Stimulated activated naive CD8-positive, alpha-beta T cell treated with anti-CD3 and anti-CD28 coated beads, Interleukin-15, Interleukin-2, amounts not matched to agents 100 U/mL and 50 U/mL, for 24 hours (primary cell): ENCODE data around the gene CYB561A3.
"Not testable (repeated sequence)": the region's sequence is repeated elsewhere in the genome, so short reads cannot be mapped to it uniquely, and the experiment has no call there.

ENCODE experiments used
- ATAC-seq: fragments of 150-1000 bp; cut with Tn5 transposase; one replicate; pipeline ENCODE4 v1.10.0; 2021
- DNase-seq: peaks from one replicate; pipeline ENCODE4 v3.0.0; 2021

CYB561A3 gene, protein sequence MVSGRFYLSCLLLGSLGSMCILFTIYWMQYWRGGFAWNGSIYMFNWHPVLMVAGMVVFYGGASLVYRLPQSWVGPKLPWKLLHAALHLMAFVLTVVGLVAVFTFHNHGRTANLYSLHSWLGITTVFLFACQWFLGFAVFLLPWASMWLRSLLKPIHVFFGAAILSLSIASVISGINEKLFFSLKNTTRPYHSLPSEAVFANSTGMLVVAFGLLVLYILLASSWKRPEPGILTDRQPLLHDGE

DNA sequence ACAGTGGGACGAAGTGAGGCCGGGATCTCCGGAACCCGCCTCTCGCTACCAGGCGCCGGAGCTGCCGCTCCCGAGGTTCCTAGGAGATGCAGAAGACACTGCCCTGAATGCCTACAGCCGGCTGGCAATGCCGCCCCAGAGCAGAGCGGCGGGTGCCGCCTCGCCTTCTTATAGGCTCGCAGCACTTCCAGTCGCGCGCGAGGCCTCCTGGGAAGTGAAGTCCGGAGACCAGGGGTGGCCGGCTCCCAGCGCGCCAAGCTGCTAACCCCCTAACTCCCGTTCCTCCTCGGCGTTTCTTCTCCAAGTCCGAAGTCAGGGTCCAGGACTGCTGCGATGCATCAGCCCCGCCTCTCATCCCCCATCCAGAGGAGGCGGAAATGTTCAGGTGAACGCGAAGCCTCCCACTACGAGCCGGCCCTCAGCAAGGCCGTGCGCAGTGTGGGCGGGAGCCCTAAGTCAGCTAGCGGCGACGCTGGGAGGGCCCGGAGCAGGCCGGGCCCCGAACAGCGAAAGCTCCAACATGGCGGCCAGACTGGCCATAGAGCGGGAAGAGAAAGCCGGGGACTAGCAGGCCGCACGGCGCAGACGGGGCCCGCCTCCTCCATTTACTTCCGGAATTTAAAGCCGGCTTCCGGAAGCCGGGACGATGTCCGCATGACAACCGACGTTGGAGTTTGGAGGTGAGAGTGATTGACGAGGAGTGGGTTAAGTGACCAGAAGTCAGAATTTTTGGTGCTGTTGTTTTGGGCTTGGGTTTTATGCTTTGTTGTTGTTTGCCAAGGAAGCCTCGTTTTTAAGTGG lies at the start of gene CYB561A3, which contains the start of gene TMEM138:
CYB561A3 (minus strand) TSS at position 142 of the 801 bp plus-strand sequence. CDS start 5,169 bp downstream, outside the sequence.
TMEM138 (plus strand) TSS at position 634 of the 801 bp plus-strand sequence. CDS start 2,017 bp downstream, outside the sequence.
- ATAC-seq, result peak; percentile 98
- DNase-seq, result peak; percentile 91

DNA sequence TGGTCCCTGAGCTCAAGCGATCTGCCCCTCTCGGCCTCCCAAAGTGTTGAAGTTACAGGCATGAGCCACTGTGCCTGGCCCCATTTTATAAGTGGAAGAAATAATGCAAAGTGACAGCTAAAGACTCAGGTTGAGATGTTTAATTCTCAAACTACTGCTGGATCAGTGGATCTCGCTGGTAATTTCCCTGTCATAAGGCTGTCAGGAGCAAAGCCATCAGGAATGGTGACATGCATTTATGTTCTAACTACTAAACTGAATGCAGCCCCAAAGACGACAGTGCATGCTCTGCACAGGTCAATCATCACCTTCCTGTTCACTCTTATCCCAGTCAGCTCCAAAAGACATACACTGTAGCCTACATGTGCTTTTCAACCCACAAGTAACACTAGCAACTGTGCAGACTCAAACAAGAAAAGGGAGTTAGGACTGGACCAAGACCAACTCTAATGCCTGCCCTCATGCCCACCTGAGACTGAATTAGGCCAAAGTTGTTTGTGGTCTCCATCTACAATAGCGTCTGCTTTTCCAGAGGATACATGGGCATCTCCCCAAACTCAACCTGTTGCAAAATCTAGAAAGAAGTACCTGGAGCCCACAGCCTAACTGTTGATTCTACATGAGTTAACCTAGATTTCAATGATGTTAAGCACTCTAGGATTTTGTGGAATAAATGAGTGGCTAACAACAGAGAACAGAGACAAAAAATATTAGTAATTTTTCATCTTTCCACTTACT lies 45.5 kb upstream of the CYB561A3 start:
- no peak for ATAC-seq

GRCh38 chr11:61406067-61406466 lies 44.4 kb upstream of the CYB561A3 start:
- DNase-seq (no peak), ATAC-seq (no peak)

More for the DNA sequence above, 45.5 kb upstream of the CYB561A3 start:
- no peak for DNase-seq

DNA sequence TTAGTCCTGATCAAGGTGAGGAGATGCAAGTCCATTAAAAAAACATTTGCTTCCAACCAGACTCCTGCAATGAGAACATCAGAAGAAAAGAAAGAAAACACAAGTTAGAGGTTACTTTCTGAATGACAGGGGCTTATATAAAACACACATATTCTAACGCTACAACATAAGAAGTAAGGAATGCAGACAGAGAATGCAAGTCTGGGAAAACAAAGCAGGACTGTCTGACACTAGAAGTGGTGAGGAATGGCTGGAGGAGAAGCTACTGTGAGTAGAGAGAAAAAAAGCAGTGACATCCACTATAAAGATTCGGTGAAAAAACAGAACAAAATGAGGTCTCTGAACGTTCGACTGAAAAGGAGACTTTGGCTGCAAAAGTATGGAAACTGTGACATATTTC lies 43.0 kb upstream of the CYB561A3 start:
- ATAC-seq, result no peak
- no peak for DNase-seq

DNA sequence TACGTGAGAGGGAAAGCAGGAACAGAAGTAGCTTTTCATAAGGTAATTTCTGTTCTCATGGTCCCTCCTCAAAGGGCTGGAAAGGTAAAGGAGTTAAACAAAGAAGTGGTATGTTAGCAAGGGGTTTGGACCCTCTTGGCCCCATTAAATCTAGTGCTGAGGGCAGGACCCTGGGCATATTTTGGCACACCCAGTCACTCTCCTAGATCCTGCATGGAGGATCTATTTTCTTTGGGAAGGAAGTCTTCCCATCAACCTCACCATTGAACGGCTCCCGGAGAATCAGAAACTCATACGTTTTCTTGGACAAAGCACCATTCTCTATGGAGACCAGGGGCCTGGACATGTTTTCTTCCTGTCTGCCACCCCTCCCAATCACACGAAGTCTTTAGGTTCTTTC lies 42.4 kb upstream of the CYB561A3 start:
- ATAC-seq, result no peak

GRCh38 chr11:61403658-61404057 lies 42.0 kb upstream of the CYB561A3 start:
- no peak for DNase-seq

More for the DNA sequence above, 42.4 kb upstream of the CYB561A3 start:
- no peak for DNase-seq

GRCh38 chr11:61401573-61401972 lies 39.9 kb upstream of the CYB561A3 start:
- DNase-seq (no peak), ATAC-seq (no peak)

More at GRCh38 chr11:61403658-61404057, 42.0 kb upstream of the CYB561A3 start:
- ATAC-seq, result no peak

- ATAC-seq (no peak), DNase-seq (no peak)
These were observed 39.5 kb upstream of the CYB561A3 start for GRCh38 chr11:61401173-61401572.

DNA sequence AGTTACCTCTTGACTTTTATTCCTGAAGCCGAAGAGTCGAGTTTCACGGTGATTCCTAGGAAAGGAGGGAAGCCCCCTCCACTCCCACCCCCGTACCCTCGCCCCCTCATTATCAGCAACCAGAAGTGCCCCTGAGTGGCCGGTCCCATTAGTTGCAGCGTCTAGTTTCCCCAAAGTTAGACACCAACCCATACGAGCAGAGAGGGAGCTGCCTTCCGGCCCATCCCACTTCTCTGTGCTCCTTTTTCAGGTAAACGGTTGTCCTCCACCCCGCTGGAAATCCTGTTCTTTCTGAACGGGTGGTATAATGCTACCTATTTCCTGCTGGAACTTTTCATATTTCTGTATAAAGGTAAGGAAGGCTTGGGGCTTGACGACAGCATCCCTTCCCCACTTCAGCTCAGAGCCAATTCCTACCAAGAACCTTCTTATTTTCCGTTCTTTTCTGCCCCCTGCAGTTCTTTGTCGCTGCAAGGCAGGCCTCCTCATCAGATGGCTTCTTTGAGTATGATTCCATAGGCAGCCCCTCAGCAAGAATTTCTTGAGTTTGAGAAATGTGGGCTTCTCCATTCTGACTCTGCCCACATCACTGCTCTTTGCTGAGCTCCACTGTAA lies 31.4 kb upstream of the CYB561A3 start:
- DNase-seq (peak; percentile 12), ATAC-seq (peak; percentile 30)

- DNase-seq, result no peak
- no peak for ATAC-seq
These were observed 28.5 kb upstream of the CYB561A3 start for GRCh38 chr11:61390161-61390560.

DNA sequence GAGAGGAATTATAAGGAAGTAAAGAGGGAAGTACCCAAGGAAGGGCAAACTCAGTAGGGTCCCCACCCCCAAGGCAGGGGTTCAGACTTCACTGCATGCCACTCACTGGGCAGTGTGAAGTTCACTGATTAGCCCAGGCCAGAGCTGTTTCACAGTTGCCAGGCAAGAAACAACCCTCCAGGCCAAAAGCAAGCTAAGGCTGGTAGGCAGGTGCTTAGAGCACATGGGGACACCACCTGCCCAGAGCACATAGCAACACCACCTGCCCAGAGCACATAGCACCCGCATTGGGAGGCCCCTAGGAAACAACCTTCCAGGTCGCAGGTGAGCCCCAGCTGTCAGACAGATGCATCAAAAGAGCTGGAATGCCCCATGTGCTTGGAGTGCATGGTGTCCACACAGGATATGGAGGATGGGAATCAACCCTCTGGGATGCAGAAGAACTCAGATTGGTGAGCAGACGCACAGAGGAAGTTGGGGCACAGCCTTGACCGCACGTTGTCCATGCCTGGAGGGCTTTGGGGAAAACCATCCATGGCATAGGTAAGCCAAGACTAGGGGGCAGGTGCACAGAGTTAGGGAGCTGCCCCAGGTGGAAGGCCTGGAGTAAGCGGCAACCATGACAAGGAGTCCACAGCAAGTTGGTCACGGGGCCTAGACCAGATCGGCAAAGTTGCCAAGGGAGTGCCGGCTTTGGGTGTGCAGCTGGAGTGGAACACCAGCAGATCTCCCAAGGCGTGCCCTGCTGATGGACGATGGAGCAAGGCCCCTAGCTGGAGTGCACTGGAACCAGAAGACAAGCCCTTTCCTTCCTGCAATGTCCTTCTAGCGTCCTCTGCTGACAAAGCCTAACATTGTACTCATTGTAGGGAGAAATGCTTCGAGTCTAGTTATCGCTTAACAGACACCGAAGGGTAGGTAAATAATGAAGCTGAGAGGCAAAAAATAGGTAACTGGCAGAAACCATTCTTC lies 22.9 kb upstream of the CYB561A3 start:
- DNase-seq, result no peak
- no peak for ATAC-seq

GRCh38 chr11:61383859-61384258 lies 22.2 kb upstream of the CYB561A3 start:
- not testable (repeated sequence) for DNase-seq, ATAC-seq

- DNase-seq (no peak), ATAC-seq (no peak)
These were observed 19.2 kb upstream of the CYB561A3 start for GRCh38 chr11:61380884-61381283.

GRCh38 chr11:61378713-61379313 lies 17.1 kb upstream of the CYB561A3 start:
- ATAC-seq, result no peak
- DNase-seq, result no peak

- ATAC-seq (no peak), DNase-seq (no peak)
These were observed 15.9 kb upstream of the CYB561A3 start for GRCh38 chr11:61377461-61378160.

- no peak for ATAC-seq
- DNase-seq, result no peak
These were observed 14.1 kb upstream of the CYB561A3 start for GRCh38 chr11:61375761-61376108.

DNA sequence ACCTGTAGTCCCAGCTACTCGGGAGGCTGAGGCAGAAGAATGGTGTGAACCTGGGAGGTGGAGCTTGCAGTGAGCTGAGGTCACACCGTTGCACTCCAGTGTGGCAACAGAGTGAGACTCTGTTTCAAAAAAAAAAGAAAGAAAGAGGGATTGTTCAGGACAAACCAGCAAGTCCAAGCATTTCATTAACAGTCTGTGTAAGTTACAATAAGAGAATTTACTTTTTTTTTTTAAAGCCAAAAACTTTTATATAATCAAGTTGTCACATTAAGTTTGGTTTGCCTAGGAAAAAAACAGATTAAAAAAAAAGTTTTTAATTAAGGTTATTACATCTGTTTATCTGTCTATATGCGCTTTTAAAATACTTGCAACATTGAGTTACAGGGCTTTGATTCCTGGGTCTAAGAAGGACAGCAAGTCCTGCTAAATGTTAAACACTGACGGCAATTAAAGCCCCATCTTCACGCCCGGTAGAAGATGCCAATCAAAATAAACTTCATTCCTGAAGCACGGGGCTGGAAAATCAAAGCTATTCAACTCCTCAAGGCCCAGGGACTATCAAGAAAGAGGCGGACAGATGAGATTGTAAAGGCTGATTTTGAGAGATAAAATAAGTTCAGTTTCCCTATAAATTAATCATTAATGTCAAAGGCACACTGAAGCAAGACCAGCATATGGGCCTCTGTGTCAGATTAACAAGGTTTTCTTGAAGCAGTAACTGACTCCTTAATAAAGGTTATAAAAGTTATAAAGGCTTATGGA lies 11.2 kb upstream of the CYB561A3 start:
- ATAC-seq (no peak), DNase-seq (no peak)

DNA sequence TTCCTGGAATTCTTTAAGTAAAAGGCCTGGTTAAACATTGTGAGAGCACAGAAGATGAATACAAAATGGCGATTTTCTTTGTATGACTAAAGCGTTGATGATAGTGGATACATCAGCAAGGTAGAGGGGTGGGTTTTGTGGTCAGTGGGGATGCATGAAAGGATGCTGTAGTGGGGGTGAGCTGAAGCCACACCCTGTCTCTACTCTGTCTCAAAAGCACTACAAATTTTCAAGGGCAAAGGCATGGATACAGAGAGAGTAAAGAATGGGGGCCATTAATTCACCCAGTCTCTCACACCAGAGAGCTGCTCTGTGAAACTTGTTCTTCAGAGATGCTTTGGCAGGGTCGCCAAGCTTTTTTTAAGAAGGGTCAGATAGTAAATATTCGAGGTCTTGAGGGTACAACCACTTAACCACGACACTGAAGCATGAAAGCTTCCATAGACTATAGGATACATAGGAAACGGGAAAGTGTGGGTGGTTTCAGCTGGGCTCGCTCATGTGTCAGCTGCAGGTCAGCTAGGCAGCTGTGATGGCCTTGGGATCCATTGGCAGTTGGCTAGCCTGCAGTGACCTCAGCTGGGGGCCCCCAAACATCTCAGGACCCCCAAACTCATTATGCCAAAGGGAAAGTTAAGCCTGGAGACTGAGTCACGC lies 8.8 kb upstream of the CYB561A3 start:
- peak; percentile 58 for ATAC-seq
- DNase-seq, result no peak
